Hematopoietic multipotent progenitor cell (in vitro differentiated cells): ENCODE measurements around the gene CCDC12. TPM values are rescaled to one million over a fixed set of nuclear protein-coding genes. Genes with fewer than 3 reads are reported as not detected.
"Not testable (repeated sequence)": the region's sequence is repeated elsewhere in the genome, so short reads cannot be mapped to it uniquely, and the experiment has no call there.

Experiments used
- DNase-seq, 3 donors: peaks; one replicate each; pipeline ENCODE4 v3.0.0-alpha.2; 2011 to 2015; ENCODE audit warnings: low read depth in 2 of 3, low spot score in 2 of 3
- total RNA-seq: library from RNA; depleted of rRNA; stranded (reverse); fragments of >200 nt; gene quantifications from one replicate; pipeline ENCODE4 v1.2.3, GENCODE V29; 2012

Gene CCDC12
- total RNA-seq, 1 donor: 41.7 TPM

DNA sequence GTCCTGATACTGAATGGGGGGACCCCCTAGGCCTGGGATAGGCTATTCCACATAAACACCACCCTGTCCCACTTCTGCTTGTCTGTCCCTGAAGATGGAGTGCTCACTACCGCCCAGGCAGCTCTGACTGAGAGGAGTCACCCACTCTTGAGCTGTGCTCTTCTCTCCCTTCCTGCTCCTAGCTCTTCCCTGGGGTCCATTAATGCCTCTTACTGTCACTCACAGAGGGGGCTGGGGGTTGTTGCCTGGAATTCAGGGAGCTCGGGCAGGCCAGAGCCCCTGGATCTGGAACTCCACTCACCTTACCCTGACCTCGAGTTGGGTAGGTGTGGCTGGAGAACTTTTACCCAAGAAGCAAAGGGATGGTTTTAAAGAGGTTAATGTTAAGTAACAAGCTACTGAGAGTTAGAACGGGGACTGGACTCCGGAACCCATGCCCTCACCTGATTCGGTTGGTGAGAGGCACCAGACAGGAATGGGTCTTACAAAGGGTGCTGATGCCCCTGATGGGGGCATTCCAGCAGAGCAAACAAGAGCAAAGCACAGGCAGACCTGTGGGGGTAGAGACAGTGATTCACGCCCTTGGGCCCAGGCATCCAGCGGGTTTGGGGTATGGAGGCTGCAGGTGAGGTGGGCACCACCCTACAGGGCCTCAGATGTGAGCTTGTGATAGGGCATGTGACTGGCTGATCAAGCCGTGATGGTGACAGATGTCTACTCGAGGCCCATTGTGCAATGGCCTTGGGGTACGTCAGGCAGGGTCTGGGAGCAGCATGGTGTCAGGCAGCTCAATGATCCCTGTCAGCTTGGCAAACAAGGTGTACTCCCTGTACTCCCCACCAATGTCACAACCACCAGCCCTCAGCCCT is 8.3 kb upstream of the CCDC12 start:
- DNase-seq: no peak

DNA sequence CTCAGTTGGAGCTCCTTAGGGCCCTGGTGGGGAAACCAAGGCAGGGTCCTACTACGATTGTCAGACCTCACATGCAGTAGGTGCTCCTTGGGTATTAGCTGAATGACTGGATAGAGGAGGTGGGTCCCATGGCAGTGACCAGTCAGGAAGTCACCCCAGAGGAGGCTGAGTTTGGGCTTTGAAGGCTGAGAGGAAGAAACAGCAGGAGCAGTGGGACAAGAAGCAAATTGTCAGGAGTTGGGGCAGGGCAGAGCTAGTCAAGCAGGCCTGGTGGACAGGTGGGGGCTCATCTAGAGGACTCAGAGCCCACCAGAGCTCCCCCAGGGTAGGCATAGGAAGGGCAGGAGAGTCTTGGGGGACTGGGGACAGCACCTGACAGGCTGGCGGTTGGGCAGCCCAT is 6.0 kb upstream of the CCDC12 start:
- no peak for DNase-seq

DNA sequence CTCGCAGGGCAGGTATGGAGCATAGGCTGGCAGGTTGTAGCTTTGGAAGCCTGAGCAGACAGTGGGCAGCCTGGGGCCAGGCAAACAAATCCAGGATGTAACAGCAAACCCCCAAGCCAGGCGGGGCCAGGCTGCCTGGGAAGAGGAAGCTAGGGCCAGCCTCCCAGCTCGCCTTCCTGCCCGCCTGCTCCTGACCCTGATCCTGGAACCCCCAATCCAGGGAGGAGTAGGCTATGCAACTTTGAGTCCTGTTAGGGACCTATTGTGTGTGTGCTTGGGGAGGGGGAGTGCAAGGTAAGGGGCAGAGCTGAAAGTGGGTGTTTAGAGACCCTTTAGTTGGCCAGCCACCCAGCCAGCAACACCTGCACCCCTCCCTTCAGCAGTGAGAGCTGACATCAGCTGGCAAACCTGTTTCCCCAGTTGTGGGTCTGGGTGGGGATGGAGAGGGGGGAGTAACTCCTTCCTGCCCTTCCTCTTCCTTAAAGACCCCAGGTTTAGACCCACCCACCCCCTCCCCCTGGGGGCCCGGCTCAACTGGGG is 5.5 kb upstream of the CCDC12 start:
- DNase-seq: no peak

DNA sequence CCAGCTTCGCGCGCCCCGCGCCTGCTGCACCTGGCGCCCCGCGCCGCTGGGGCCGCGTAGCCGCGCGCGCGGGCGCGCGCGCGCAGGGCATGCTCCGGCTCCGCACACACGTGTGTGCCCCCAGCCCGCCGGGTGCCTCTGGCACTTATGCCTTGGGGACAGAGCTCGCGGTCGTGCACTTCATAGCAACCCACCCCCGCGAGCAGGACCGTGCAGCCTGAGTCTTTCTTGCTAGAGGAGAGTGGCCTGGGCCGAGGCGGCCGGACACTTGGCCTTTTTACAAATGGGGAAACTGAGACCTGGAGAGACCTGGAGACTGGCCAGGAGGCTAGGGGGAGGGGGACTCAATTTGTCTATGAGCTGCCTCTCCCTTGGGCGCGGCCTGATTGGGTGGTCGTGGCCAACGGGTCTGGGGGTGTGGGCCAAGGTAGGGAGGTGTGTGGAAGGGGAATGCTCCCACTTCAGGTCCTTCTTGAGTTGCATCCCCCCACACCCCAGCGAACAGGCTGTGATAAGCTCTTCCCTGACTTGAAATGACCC is 3.5 kb upstream of the CCDC12 start:
- DNase-seq: no peak

DNA sequence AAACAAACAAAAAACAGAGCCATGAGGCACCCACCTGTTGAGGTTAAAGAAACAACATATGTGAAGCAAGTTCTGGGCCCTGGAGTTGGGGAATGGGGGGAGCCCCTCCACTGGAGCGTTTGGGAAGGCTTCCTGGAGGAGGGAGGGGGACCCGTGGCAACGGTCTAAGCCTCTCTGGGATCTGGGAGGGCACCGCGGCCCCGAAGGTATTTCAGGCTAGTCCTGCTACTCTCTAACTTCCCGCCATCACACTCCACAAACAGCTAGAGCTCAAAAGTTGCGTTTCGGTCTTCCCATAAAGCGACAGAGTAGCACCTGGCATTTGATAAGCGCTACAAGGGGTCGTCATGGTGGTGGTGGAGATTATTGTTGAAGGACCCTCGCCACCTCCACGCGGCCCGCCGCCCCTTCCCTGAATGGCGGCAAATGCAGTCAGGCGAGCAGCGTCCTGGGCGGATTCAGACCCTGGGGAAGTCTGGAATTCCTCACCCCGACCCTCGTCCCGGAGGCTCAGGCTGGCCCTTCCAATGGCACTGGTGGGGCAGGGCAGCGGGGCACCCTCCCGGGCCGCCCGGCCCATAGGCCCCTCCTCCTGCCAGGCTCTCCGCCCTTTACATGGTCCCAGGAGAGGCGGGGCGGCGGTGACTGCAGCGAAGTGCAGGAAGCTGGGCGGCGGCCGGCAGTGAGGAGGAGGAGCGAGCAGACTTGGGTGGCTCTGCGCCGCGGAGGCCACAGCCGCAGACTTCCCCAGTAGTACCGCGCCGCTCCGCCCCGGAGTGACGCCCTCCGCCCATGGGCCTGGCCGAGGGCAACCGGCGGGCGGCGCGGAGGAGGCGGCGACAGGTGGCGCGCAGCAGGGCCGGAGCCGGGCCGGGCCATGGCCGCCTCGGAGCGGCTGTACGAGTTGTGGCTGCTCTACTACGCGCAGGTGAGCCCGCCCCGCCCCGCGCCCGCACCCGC is 2.7 kb upstream of the CCDC12 start, which contains the start of gene NBEAL2:
Gene NBEAL2, plus strand, starts transcription at position 682 of the 960 bp plus-strand sequence. Its CDS starts 196 bp downstream, at position 878.
- DNase-seq: peak; percentile 84 to 95 (median 94)

DNA sequence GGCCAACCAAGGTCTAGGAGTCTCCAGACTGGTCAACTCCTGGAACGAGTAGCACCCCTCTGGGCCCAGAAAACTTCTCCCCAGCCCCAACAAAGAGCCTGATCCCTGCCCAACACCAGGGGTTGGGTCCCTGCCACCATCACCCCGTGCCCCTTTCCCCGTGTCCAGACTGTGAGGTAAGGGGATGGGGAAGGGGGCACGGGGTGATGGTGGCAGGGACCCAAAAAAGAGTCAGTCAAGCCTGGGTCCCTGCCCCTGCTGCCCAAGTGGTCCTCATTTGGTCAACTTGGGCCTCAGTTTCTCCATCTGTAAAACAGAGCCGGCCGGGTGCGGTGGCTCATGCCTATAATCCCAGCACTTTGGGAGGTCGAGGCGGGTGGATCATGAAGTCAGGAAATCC is 1.8 kb upstream of the CCDC12 start:
- no peak for DNase-seq

DNA sequence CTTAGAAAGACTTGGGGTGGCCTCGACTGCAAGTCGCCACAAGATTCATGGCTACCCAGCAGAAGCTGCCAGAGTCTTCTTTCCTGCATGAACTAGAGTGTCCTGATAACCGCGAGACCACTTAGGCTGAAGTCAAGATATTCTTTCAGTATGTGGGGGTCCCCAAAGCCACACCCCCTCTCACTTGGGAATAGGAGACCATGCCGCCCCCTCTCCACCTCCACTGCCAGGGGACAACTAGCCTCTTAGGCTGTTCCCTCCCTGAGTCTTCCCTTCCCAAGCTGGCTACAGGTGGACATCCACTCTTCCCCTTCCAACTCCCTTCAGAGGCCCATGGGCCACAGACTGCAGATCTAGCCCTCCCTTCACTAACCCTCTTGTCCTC is 1.3 kb upstream of the CCDC12 start:
- DNase-seq: no peak

DNA sequence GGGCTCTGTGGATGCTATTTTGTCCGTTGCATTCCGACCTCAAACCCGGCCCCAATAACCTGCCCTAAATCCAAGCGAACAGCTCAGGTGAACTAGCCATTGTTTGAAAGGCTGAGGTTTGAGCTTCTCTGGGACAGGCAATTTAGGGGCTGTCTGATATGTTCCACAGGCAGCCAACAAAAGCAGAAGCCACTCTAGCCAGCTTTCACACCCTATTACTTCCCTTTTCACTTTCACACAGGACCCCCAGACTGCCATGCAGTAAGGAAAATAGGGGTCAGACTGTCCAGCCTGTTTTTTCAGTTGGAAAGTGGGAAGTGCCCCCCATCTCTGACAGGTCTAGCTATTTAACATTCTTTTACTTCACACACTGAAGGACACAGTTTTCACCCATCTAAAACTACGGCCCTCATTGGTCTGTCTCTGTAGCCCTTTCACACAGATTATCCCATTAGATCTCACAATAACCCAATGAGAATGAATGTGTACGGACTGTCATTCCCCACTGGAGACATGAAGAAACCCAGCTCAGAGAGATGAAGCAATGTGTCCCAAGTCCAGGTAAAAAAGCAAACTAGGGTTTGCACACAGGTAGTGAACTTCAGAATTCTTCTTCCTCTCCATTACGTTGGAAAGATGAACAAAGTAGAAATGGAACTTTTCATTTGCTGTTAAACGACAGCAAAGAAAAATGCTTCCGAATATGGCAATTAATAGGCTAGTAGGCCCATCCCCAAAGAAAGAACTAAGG is 1.9 kb downstream of the CCDC12 start:
- peak in 1 of 3 donors; percentile 48 for DNase-seq

DNA sequence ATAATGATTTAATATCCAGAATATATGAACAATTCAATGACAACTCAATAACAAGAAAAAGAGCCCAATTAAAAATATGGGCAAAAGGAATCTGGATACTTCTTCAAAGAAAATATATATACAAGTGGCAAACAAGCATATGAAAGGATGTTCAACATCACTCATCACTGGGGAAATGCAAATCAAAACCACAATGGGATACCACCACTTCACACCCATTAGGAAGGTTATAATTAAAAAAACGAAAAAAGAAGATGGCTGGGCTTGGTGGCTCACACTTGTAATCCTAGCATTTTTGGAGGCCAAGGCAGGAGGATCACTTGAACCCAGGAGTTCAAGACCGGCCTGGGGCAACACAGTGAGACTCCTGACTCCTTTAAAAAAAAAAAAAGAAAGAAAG is 4.1 kb downstream of the CCDC12 start:
- DNase-seq: no peak

DNA sequence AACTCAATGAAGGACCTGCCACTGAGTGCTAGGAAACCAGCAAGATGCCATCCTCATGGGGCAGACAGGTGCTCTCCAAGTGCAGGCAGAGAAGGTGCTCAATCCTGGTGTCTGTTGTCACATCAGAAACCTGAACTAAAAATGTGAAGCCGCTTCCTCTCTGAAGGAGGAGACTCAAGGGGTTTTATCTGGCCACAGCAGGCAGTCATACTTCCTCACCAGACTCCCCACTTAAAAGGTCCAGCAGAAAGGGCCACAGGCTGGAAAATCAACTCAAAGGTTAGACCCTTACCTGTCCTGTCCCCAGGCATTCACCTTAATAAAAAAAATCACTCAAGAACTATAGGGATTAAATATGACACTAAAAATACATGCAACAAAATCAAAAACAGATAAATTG is 4.8 kb downstream of the CCDC12 start:
- peak in 2 of 3 donors; percentile 60 to 61 for DNase-seq

DNA sequence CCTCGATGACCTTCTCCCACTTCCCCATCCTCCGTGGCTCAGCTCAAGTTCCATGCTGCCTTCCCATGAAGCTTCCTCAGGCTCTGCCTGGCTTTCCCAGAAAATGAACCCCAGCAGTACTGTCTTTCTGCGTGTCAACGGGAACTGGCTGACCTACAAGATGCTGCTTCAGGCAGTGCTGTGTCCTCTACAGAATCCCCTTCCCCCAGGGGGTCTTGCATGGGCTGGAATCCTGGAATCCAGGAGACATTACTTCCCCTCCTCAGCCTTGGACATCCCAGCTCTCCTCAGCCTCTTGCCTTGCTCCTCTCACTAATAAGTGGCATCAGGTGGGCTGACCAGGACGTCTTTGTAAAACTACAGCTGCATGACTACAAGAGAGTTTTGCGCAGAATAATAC is 5.4 kb downstream of the CCDC12 start:
- DNase-seq: no peak

DNA sequence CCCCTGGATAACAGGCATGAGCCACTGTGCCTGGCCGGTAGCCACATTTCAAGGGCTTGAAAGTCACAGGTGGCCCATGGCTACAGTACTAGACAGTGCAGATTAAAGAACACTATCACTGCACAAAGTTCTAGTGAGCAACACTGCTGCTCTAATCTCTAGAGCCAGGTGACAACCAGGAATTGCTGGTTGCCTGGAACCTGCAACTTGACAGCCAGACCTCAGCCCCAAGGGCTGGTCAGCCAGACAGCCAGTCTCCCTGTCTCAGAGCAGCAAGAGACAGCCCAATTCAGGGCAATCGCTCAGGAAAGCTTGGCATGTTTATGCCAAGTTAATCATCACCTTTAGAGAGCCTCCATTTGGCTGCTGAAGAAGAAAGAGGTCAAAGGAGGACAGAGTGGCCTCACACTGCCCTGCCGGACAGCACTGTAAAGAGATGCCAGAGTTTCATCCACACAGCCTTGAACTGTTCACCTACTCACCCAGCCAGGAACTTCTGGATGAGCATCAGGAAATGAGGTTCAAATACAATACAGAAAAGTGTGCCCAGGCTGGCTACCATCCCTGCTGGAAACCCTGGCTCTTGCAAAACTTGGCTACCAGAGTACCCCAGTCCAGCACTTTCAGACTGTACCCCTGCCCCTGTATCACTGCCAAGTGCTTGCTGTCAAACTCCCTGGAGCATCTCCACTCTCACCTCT is 6.0 kb downstream of the CCDC12 start:
- DNase-seq: no peak

DNA sequence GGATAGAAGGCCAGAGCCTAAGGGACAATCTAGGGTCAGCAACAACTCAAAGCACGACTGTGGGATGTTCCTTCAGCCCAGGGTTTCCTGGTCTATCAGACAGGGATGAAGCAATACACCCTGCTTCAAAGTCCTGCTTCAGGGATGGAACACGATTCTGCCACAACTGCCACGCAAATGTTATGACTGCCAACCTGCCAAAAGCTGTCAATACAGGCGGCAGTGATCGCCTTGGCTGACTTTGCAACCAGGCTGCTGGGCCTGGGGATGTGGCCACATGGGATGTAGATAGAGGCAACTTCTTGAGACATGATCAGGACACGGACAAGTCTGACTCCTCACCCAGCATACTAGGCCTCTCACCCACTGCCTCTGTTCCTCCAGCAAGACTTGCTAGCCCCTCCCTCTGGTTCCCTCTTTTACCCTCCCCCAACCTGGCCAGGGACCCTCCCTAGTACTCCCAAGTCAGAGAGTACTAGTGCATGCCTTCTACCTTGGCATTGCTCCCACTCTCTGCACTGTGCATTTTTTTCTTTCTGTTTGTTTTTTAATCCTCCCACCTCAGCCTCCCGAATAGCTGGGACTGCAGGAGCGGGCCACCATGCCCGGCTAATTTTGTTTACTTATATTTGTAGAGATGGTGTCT is 7.6 kb downstream of the CCDC12 start:
- DNase-seq: no peak

DNA sequence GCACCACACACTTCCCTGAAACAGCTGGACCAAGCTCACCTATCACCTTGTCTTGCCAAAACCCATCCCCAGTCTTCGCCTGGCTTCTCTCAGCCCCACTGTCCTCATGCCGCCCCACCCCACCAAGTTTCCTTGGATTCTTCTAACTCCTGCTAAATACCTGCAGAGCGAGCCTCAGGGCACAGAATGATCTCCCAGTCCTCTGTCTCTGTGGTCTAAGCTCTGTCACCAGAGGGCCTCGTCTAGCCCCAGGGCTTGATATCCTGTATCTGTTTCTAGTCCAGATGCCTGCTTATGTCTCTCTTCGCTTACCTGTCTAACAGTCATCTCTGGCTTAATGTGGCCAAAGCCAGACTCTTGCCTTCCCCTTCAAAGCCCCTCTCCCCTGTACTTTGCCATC is 9.7 kb downstream of the CCDC12 start:
- DNase-seq: no peak

DNA sequence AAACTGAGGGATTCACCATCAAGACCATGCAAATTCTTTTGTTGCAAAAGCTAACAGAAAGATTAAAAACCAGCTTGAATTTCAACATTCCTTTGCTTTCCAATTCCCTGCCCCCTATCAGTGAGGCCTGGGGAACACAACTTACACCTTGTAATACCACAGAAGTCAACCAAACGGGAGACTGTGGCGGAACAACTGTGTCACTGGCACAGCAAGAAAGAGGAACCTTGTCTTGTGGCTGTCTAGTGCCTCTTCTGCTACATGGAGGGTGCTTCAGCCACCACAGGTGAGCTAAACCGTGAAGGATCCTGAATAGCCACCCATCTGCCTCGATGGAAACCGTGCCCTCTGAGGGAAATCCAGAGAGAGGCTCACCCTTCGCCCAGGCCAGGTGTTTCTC is 11.4 kb downstream of the CCDC12 start:
- peak in 2 of 3 donors; percentile 78 to 85 for DNase-seq

DNA sequence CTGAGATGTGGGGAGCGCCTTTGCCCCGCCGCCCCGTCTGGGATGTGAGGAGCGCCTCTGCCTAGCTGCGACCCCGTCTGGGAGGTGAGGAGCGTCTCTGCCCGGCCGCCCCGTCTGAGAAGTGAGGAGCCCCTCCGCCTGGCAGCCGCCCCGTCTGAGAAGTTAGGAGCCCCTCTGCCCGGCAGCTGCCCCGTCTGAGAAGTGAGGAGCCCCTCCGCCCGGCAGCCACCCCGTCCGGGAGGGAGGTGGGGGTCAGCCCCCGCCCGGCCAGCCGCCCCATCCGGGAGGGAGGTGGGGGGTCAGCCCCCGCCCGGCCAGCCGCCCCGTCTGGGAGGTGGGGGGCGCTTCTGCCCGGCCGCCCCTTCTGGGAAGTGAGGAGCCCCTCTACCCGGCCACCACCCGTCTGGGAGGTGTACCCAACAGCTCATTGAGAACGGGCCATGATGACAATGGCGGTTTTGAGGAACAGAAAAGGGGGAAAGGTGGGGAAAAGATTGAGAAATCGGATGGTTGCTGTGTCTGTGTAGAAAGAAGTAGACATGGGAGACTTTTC is 12.4 kb downstream of the CCDC12 start:
- not testable (repeated sequence) for DNase-seq

DNA sequence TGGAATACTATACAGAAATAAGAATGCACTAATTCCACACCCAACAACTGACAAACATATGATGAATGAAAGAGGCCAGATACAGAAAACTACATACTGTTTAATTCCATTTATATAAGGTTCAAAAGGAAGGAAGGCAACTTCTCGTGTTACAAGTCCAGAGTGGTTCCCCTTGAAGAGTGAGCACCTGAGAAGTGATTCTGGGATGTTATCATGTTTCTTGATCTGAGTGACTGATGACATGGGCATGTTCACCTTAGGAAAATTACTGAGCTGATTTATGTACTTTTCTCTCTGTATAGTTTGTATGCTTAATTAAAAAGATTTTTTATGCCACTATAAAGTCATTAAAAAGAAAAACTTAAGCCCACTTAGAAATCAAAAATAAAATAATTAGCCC is 13.6 kb downstream of the CCDC12 start:
- DNase-seq: no peak

DNA sequence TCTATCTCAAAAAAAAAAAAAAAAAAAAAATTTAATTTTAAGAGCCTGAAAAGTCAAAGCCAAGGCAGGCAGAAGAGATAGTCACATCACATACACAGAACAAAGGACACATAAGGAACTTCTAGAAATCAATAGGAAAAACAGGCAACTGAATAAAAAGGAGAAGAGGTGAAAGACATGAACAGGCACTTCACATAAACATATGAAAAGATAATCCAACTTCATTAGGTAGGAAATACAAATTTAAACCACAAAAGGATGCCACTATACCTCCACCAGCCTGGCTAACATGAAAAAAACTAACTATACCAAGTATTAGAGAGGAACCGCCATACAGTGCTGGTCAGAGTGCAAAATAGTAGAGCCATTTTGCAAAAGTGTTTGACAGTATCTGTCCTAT is 14.1 kb downstream of the CCDC12 start:
- no peak for DNase-seq

DNA sequence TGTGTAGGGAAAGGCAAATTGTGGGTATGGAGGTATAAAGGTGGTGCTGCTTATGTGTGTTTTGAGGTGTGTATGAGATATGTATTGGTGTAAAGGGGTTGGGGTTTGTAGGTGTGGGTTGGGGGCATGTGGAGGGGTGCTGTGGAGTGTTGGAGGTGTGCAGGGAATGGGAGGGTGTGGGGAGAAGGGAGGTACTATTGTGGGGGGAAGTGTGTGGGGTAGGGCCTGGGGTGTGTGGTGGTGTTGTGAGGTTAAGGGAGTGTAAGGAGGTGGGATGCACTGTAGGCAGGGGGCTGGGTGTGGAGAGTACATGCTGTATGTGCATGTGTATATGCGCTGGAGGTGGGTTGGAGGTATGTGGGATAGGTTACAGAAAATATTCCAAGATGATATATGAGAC is 15.7 kb downstream of the CCDC12 start:
- no peak for DNase-seq
